OCI-LY3 (cell line): ENCODE data around the gene NEUROD6.

ENCODE experiments used
- H2AFZ ChIP-seq: fragments of 200-600, 300-600 bp; shearing (Covaris generic); 2 replicates; pipeline ENCODE4 v1.6.0; 2014; ENCODE audit warnings: antibody characterized with exemption, low read depth, low read length
- H3K27ac ChIP-seq: fragments of 200-600, 300-600 bp; sonication (generic); 2 replicates; pipeline ENCODE4 v1.5.1; 2014; ENCODE audit warnings: mild to moderate bottlenecking, low read length, moderate library complexity, mixed read lengths
- H3K27me3 ChIP-seq: fragments of 200-600, 300-600 bp; sonication (generic); 2 replicates; pipeline ENCODE4 v1.6.1; 2014; ENCODE audit warnings: low read depth, low read length, mixed read lengths
- H3K36me3 ChIP-seq: fragments of 200-600, 300-600 bp; sonication (generic); replicated peaks from 2 replicates; pipeline ENCODE3; 2014; ENCODE audit warnings: low read depth, low read length, mixed read lengths
- H3K4me1 ChIP-seq: fragments of 300-600, 200-600 bp; sonication (generic); 2 replicates; pipeline ENCODE4 v1.6.1; 2014; ENCODE audit warnings: low read length, mixed read lengths
- H3K4me2 ChIP-seq: fragments of 200-600, 300-600 bp; sonication (generic); 2 replicates; pipeline ENCODE4 v1.6.1; 2014; ENCODE audit warnings: low read length, mixed read lengths
- H3K4me3 ChIP-seq: fragments of 300-600, 200-600 bp; sonication (generic); 2 replicates; pipeline ENCODE4 v1.5.1; 2014; ENCODE audit warnings: antibody characterized with exemption, mild to moderate bottlenecking, low read length, moderate library complexity
- H3K79me2 ChIP-seq: fragments of 300-600, 200-600 bp; shearing (Covaris generic); 2 replicates; pipeline ENCODE4 v1.6.1; 2014; ENCODE audit warnings: mild to moderate bottlenecking, low read length, mixed read lengths
- H3K9ac ChIP-seq: fragments of 300-600, 200-600 bp; shearing (Covaris generic); 2 replicates; pipeline ENCODE4 v1.6.0; 2014; ENCODE audit warnings: mild to moderate bottlenecking, low read length, moderate library complexity
- H3K9me3 ChIP-seq: fragments of 200-600, 300-600 bp; shearing (Covaris generic); 2 replicates; pipeline ENCODE4 v1.6.1; 2014; ENCODE audit warnings: low read length, mixed read lengths; ENCODE audit not compliant: insufficient read depth
- H4K20me1 ChIP-seq: fragments of 200-600, 300-600 bp; sonication (generic); 2 replicates; pipeline ENCODE4 v1.6.1; 2016; ENCODE audit warnings: low read length, mixed read lengths; ENCODE audit not compliant: insufficient read depth
- EZH2phosphoT487 ChIP-seq: fragments of 200-600 bp; shearing (Covaris generic); IDR thresholded peaks from 2 replicates; pipeline ENCODE4 v1.6.1; 2018; ENCODE audit warnings: antibody characterized with exemption, mixed run types, low read depth
- TF ChIP-seq, protein P1 (sequence below): fragments of 200-600, 300-600 bp; sonication (generic); IDR thresholded peaks from 2 replicates; pipeline ENCODE4 v1.5.1; 2014; ENCODE audit warnings: antibody characterized with exemption, low read length, low read depth

NEUROD6 gene

DNA sequence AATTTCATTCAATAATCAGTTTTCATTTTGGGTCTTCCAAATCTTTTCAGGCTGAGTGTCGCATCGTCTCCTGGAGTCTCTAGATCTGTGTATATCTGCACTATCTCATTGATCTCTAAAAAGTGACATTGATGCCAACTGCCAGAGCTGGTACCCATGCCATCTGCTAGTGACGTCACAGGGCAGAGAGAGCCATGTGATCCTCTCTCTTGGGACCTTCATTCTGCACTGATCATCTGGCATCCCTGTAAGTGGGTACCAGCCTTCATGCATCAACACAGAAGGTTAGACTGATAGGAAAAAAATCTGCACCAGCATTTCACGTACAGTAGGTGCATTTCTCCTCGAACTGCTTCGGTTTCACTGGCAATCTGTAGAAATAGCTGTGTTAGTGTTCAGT lies at the start of gene NEUROD6:
NEUROD6 (minus strand) TSS at position 124 of the 400 bp plus-strand sequence. CDS start 1,458 bp downstream, outside the sequence.
- Histone ChIP-seq H3K4me2 (no peak within 1 kb of the TSS), H3K27ac (no peak within 1 kb of the TSS), H3K79me2 (no peaks in the 10 kb centered on the region), H3K9ac (no peak within 1 kb of the TSS), H2AFZ (no peak within 1 kb of the TSS), H4K20me1 (no peaks in the 10 kb centered on the region), H3K4me1 (no peaks in the 10 kb centered on the region), H3K36me3 (no peaks in the 10 kb centered on the region), H3K27me3 (no peaks in the 10 kb centered on the region), H3K4me3 (no peak within 1 kb of the TSS), H3K9me3 (no peaks in the 10 kb centered on the region)
- TF ChIP-seq, protein P1, sequence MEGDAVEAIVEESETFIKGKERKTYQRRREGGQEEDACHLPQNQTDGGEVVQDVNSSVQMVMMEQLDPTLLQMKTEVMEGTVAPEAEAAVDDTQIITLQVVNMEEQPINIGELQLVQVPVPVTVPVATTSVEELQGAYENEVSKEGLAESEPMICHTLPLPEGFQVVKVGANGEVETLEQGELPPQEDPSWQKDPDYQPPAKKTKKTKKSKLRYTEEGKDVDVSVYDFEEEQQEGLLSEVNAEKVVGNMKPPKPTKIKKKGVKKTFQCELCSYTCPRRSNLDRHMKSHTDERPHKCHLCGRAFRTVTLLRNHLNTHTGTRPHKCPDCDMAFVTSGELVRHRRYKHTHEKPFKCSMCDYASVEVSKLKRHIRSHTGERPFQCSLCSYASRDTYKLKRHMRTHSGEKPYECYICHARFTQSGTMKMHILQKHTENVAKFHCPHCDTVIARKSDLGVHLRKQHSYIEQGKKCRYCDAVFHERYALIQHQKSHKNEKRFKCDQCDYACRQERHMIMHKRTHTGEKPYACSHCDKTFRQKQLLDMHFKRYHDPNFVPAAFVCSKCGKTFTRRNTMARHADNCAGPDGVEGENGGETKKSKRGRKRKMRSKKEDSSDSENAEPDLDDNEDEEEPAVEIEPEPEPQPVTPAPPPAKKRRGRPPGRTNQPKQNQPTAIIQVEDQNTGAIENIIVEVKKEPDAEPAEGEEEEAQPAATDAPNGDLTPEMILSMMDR, result no peak
- TF ChIP-seq EZH2phosphoT487, result no peak

DNA sequence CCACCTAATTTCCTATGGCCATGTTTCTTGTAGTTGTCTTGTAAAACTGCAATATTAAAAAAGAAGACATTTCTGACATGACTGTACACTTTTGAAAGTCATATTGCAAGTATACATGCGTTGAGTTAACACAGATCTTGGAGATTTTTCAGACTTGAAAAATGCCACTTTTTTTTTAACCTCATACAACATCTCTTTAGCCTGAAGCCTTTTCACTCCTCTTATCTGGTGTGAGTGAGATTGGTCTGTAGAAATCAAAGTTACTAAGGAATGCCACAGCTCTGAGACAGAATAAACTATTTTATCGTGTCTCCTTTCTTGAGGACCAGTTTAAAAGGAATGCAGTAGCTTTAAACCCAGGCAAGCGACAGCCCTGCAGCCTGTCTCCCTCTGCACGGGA lies 43.9 kb upstream of the NEUROD6 start:
- no peak overlapping the region for H3K27ac ChIP-seq
- no peaks in the 10 kb centered on the region for H3K4me1 ChIP-seq
- H3K79me2 ChIP-seq, result no peaks in the 10 kb centered on the region
- no peak overlapping the region for H3K4me2 ChIP-seq
- no peaks in the 10 kb centered on the region for H3K36me3 ChIP-seq
- TF ChIP-seq, protein P1, result no peak
- TF ChIP-seq EZH2phosphoT487, result no peak
- H3K27me3 ChIP-seq, result no peaks in the 10 kb centered on the region; the same call in 1 of the 2 replicates
- H3K4me3 ChIP-seq, result no peak overlapping the region
- no peak overlapping the region for H2AFZ ChIP-seq
- no peaks in the 10 kb centered on the region for H3K9me3 ChIP-seq
- no peak overlapping the region for H3K9ac ChIP-seq
- no peaks in the 10 kb centered on the region for H4K20me1 ChIP-seq

DNA sequence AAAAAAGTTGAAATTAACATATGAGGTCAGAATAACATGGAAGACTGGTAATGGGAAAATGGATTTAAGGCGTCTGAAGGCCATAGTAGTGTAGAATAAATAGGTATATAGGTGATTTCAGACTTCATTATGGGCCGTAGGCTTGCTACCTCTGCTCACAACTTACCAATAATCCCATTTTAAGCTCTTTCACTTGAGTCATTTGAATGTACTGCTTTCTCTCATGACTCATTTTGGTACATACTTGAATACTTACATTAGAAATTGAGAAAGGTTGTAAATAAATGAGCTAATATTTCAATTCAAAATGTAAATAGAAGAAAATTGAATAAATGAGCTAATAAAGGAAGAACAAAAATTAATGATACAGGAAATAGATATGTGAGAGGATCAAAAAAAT lies 42.2 kb upstream of the NEUROD6 start:
- H3K27me3 ChIP-seq, result no peaks in the 10 kb centered on the region; the same call in 1 of the 2 replicates

DNA sequence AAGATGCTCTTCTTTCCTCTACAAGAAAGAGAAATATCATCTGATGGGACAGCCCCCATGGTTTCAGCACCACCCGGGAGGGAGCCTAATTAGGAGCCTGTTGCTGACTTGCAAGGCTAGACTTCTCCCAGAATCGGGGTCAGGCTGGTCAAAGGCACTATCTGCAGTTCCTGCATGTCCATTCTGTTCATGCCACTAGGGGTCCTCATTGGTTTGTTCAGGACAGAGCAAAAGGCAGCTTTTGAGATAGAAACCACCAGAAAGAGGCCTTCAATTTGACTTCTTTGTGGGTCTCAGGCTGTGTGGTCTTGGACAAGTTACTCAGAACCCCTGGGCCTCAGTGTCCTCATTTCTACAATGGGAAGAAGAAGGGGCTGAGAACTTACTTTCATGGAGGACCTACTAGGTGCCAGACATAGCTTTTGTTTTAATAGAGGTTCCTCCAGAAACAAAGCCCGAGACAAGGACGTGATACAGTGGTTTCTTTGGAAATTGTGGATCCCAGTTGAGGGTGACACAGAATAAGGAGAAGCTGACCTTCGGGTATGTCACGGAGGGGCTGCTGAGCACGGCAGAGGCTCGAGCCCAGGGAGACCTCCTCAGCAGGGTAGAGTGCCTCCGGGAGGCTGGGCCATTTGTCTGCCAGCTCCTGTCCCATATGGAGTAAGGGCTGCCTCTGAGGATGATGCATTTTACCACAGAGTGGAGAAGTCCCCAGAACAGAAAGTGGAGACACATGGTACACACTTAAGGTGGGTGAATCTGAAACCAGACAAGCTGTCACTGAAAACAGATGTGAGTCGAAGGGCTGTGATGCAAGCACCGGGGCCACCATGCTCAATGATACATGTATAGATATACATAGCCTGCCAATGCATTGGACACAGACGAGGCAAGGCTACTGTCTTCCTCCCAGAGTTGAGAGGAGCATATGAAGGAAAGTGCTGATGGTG lies 33.1 kb upstream of the NEUROD6 start:
- TF ChIP-seq, protein P1, result peak; percentile 64
- TF ChIP-seq EZH2phosphoT487, result no peak
- no peak overlapping the region for H3K9ac ChIP-seq
- H3K36me3 ChIP-seq, result no peaks in the 10 kb centered on the region
- H3K27ac ChIP-seq, result no peak overlapping the region
- H3K27me3 ChIP-seq, result peaks cover 7% of the 10 kb centered on the region; the same call in 1 of the 2 replicates
- H4K20me1 ChIP-seq, result no peaks in the 10 kb centered on the region
- H3K9me3 ChIP-seq, result no peaks in the 10 kb centered on the region
- no peaks in the 10 kb centered on the region for H3K79me2 ChIP-seq
- no peaks in the 10 kb centered on the region for H3K4me1 ChIP-seq
- H3K4me3 ChIP-seq, result no peak overlapping the region
- H2AFZ ChIP-seq, result no peak overlapping the region
- H3K4me2 ChIP-seq, result no peak overlapping the region

More for the DNA sequence above, 42.2 kb upstream of the NEUROD6 start:
- H3K9me3 ChIP-seq, result no peaks in the 10 kb centered on the region
- H4K20me1 ChIP-seq, result no peaks in the 10 kb centered on the region
- H3K79me2 ChIP-seq, result no peaks in the 10 kb centered on the region
- no peak overlapping the region for H3K27ac ChIP-seq
- H3K36me3 ChIP-seq, result no peaks in the 10 kb centered on the region
- no peak overlapping the region for H3K4me2 ChIP-seq
- no peak overlapping the region for H3K4me3 ChIP-seq
- no peaks in the 10 kb centered on the region for H3K4me1 ChIP-seq
- TF ChIP-seq EZH2phosphoT487, result no peak
- TF ChIP-seq, protein P1, result no peak
- H2AFZ ChIP-seq, result no peak overlapping the region
- no peak overlapping the region for H3K9ac ChIP-seq
